ENCODE data around the gene VEGFD. TPM values are rescaled to one million over a fixed set of nuclear protein-coding genes. Genes with fewer than 3 reads are reported as not detected.

The VEGFD gene
- total RNA-seq, 1 experiment from 2014 or later = 0.62 TPM

DNA sequence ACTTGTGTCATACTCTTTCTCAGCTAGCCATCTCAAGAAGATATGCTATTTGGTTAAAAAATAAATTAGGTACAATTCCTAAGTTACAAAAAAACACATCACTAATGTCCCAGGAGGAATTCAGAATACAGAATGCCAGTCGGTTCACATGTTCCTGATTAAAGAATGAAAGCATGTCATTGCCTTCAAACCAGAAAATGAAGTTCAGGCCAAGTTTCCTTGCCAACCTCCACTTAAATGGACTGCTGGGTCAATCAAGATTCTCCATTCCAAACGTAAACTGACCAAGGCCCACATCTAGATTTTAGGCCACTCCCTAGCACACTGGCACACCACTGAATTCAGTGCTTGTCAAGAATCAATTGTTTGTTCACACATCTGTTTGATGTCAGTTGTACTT is 55.4 kb downstream of the VEGFD start:
- DNase-seq (ENCODE audit: low spot score) = no peak
- no peak overlapping the region for H3K4me3 ChIP-seq (ENCODE audit: low read depth, low read length, poor library complexity, severe bottlenecking)
- H3K9me3 ChIP-seq (ENCODE audit: low read depth, low read length, poor library complexity, severe bottlenecking) = no peaks in the 10 kb centered on the region
- ChIA-PET CTCF (no interaction called here), POLR2A (ENCODE audit: low non-redundant PET) (interaction anchor here (0.6 kb wide), 1 partner anchor 30 kb away, joined by 3 read pairs; no protein-coding TSS in a partner anchor)
- intact Hi-C loops (cut with micrococcal nuclease; ENCODE audit: unreplicated experiment) = no loop called here
- no TSS peak for BruUV-seq (replicated peaks)
- H3K27me3 ChIP-seq (replicated peaks; ENCODE audit: insufficient read depth, low read depth, low read length, poor library complexity) = peaks cover 20% of the 10 kb centered on the region
- H3K27ac ChIP-seq (ENCODE audit: low read depth, low read length, poor library complexity, severe bottlenecking) = no peak overlapping the region
- TF ChIP-seq, protein P1, sequence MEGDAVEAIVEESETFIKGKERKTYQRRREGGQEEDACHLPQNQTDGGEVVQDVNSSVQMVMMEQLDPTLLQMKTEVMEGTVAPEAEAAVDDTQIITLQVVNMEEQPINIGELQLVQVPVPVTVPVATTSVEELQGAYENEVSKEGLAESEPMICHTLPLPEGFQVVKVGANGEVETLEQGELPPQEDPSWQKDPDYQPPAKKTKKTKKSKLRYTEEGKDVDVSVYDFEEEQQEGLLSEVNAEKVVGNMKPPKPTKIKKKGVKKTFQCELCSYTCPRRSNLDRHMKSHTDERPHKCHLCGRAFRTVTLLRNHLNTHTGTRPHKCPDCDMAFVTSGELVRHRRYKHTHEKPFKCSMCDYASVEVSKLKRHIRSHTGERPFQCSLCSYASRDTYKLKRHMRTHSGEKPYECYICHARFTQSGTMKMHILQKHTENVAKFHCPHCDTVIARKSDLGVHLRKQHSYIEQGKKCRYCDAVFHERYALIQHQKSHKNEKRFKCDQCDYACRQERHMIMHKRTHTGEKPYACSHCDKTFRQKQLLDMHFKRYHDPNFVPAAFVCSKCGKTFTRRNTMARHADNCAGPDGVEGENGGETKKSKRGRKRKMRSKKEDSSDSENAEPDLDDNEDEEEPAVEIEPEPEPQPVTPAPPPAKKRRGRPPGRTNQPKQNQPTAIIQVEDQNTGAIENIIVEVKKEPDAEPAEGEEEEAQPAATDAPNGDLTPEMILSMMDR (conservative IDR thresholded peaks at IDR 0.05; ENCODE audit: low read depth, low read length) = no peak
- no peak for TF ChIP-seq EZH2 (IDR thresholded peaks at IDR 0.05; ENCODE audit: borderline replicate concordance, low read depth, low read length, poor library complexity, severe bottlenecking)
- peaks cover 12% of the 10 kb centered on the region for H3K36me3 ChIP-seq (ENCODE audit: insufficient read depth, low read length, poor library complexity, severe bottlenecking)
- no peaks in the 10 kb centered on the region for H3K4me1 ChIP-seq (ENCODE audit: insufficient read depth, low read length, poor library complexity, severe bottlenecking)

DNA sequence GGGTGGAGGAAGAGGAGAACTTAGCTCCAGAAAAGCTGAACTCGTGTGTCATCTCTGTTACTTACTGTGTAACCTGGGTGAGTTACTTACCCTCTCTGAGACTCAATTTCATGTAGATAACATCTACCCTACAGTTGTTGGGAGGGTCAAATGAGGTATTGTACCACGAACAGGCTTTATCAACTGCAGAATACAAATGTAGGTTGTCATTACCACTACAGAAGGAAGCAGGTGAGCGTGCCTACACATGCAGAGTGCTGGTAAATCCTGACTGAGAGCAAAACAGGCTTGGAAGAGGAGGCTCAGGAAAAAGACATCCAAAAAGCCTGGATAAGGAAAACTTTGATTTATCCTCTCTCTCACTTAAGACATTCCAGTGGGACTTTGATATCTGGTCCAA is 56.1 kb downstream of the VEGFD start:
- CTCF ChIA-PET = no interaction called here
- no peak for DNase-seq (ENCODE audit: low spot score)
- H3K27me3 ChIP-seq (replicated peaks; ENCODE audit: insufficient read depth, low read depth, low read length, poor library complexity) = peaks cover 20% of the 10 kb centered on the region
- no peak overlapping the region for H3K4me3 ChIP-seq (ENCODE audit: low read depth, low read length, poor library complexity, severe bottlenecking)
- H3K36me3 ChIP-seq (ENCODE audit: insufficient read depth, low read length, poor library complexity, severe bottlenecking) = peaks cover 12% of the 10 kb centered on the region
- no TSS peak for BruUV-seq (replicated peaks)
- H3K4me1 ChIP-seq (ENCODE audit: insufficient read depth, low read length, poor library complexity, severe bottlenecking) = no peaks in the 10 kb centered on the region
- intact Hi-C loops (cut with micrococcal nuclease; ENCODE audit: unreplicated experiment) = no loop called here
- POLR2A ChIA-PET (ENCODE audit: low non-redundant PET) = no interaction called here
- H3K27ac ChIP-seq (ENCODE audit: low read depth, low read length, poor library complexity, severe bottlenecking) = no peak overlapping the region
- TF ChIP-seq, protein P1 (conservative IDR thresholded peaks at IDR 0.05; ENCODE audit: low read depth, low read length) = no peak
- TF ChIP-seq EZH2 (IDR thresholded peaks at IDR 0.05; ENCODE audit: borderline replicate concordance, low read depth, low read length, poor library complexity, severe bottlenecking) = no peak
- no peaks in the 10 kb centered on the region for H3K9me3 ChIP-seq (ENCODE audit: low read depth, low read length, poor library complexity, severe bottlenecking)

DNA sequence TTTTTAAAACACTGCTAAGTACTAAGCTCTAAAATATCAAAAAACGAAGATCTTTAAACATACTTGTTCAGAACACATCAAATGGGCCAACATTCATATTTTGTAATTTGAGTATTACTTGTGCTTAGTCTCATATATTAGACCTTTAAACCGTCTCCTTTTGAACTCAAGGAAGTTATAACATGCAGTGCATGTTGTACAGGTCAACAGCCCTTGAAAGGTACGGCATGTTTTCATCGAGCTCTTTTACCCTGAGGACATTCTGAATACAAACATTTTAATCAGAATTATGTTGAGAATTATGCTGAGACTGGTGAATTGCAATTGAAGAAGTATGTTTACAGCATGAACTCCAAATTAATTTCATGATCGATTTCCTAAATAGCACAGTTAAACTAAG is 61.7 kb downstream of the VEGFD start:
- TF ChIP-seq, protein P1 (conservative IDR thresholded peaks at IDR 0.05; ENCODE audit: low read depth, low read length) = no peak
- no peak for TF ChIP-seq EZH2 (IDR thresholded peaks at IDR 0.05; ENCODE audit: borderline replicate concordance, low read depth, low read length, poor library complexity, severe bottlenecking)
- no TSS peak for BruUV-seq (replicated peaks)
- ChIA-PET CTCF (no interaction called here), POLR2A (ENCODE audit: low non-redundant PET) (no interaction called here)
- DNase-seq (ENCODE audit: low spot score) = no peak
- Histone ChIP-seq H3K4me1 (ENCODE audit: insufficient read depth, low read length, poor library complexity, severe bottlenecking) (no peaks in the 10 kb centered on the region), H3K36me3 (ENCODE audit: insufficient read depth, low read length, poor library complexity, severe bottlenecking) (no peaks in the 10 kb centered on the region), H3K4me3 (ENCODE audit: low read depth, low read length, poor library complexity, severe bottlenecking) (no peak overlapping the region), H3K9me3 (ENCODE audit: low read depth, low read length, poor library complexity, severe bottlenecking) (no peaks in the 10 kb centered on the region), H3K27me3 (replicated peaks; ENCODE audit: insufficient read depth, low read depth, low read length, poor library complexity) (peaks cover 26% of the 10 kb centered on the region), H3K27ac (ENCODE audit: low read depth, low read length, poor library complexity, severe bottlenecking) (no peak overlapping the region)
- intact Hi-C loops (cut with micrococcal nuclease; ENCODE audit: unreplicated experiment) = no loop called here

Data from A673 (cell line).